Keratinocyte (primary cell): ENCODE measurements around the gene NXN.

Source experiments
- EZH2 ChIP-seq: IDR thresholded peaks from one replicate; pipeline ENCODE4 v1.6.1; 2012; ENCODE audit warnings: inconsistent platforms, mild to moderate bottlenecking, low read length, moderate library complexity
- TF ChIP-seq, protein P1 (sequence below), 3 experiments: IDR thresholded peaks in 1 of 3; conservative IDR thresholded peaks in 1 of 3; optimal IDR thresholded peaks in 1 of 3; 2 replicates in 2 of 3; 3 replicates in 1 of 3; pipeline versions ENCODE3 to v1.5.1; 2011; ENCODE audit warnings: low read length in 3 of 3, mild to moderate bottlenecking in 3 of 3, moderate library complexity in 2 of 3, control low read depth in 1 of 3, inconsistent platforms in 1 of 3; ENCODE audit not compliant: insufficient read depth in 2 of 3; ENCODE audit errors: extremely low read depth in 1 of 3

DNA sequence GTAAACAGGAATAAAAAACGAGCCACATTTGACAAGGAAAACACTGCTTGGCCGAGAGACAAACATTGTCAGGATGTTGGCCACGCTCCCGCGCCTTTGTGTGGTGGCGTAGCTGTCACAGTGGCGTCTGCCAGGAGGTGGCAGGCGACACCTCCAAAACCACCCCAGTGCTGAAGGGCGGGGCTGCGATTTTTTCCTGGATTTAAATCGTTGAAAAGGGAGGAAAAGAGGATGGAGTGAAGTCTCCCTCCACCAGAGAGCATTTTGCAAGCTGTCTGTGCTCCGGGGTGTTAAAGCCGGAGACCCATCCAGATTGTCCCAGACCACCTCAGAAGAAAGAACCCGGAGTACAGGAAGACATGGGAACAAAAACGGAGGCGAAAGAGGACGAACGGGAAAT, 184.7 kb downstream of the NXN start:
- TF ChIP-seq EZH2: no peak
- TF ChIP-seq, protein P1, sequence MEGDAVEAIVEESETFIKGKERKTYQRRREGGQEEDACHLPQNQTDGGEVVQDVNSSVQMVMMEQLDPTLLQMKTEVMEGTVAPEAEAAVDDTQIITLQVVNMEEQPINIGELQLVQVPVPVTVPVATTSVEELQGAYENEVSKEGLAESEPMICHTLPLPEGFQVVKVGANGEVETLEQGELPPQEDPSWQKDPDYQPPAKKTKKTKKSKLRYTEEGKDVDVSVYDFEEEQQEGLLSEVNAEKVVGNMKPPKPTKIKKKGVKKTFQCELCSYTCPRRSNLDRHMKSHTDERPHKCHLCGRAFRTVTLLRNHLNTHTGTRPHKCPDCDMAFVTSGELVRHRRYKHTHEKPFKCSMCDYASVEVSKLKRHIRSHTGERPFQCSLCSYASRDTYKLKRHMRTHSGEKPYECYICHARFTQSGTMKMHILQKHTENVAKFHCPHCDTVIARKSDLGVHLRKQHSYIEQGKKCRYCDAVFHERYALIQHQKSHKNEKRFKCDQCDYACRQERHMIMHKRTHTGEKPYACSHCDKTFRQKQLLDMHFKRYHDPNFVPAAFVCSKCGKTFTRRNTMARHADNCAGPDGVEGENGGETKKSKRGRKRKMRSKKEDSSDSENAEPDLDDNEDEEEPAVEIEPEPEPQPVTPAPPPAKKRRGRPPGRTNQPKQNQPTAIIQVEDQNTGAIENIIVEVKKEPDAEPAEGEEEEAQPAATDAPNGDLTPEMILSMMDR (optimal IDR thresholded peaks at IDR 0.05 in 1 of 3, IDR thresholded peaks at IDR 0.05 in 1 of 3, conservative IDR thresholded peaks at IDR 0.05 in 1 of 3; ENCODE audit: extremely low read depth in 1 of 3, insufficient read depth in 2 of 3, low read length in 3 of 3): peak; percentile 60 to 87 (median 73)
